CD4-positive, alpha-beta T cell (primary cell): ENCODE data around the gene LRRC47. TPM values are rescaled to one million over a fixed set of nuclear protein-coding genes. Genes with fewer than 3 reads are reported as not detected.

Source experiments
- ATAC-seq: fragments of 200-7000 bp; cut with Tn5 transposase; one replicate; pipeline ENCODE4 v1.10.0; 2022; ENCODE audit warnings: mild to moderate bottlenecking; ENCODE audit not compliant: poor library complexity
- CTCF ChIA-PET: fragments of 350-600 bp; sonication (Branson Sonifier 250); formaldehyde crosslinking; loops from one replicate; lab custom pipeline; 2021; ENCODE audit warnings: antibody characterized with exemption, inconsistent platforms; lab: Charles Lee
- POLR2A ChIA-PET: fragments of 350-600 bp; sonication (Branson Sonifier 250); formaldehyde crosslinking; loops from one replicate; lab custom pipeline; 2021; ENCODE audit warnings: antibody characterized with exemption, inconsistent platforms; lab: Charles Lee
- DNase-seq, 14 experiments: peaks; one replicate each; pipeline ENCODE4 v3.0.0-alpha.2; 2013 to 2020; ENCODE audit warnings: mixed read lengths in 2 of 14
- H3K27ac ChIP-seq, 2 donors: one replicate each; pipeline versions ENCODE4 v1.5.1 to v1.7.0; 2013; ENCODE audit warnings: low read length in 2 of 2, low read depth in 1 of 2, mild to moderate bottlenecking in 1 of 2
- H3K27me3 ChIP-seq, 2 experiments: 1 replicate in 1 of 2; 2 replicates in 1 of 2; pipeline versions ENCODE4 v1.6.1 to v1.7.0; 2013; ENCODE audit warnings: low read length in 2 of 2, control low read depth in 1 of 2, mild to moderate bottlenecking in 1 of 2, moderate library complexity in 1 of 2; ENCODE audit not compliant: insufficient read depth in 2 of 2, control insufficient read depth in 1 of 2
- H3K36me3 ChIP-seq: one replicate; pipeline ENCODE4 v1.6.1; 2013; ENCODE audit warnings: low read length, control low read depth; ENCODE audit not compliant: insufficient read depth
- H3K4me1 ChIP-seq: one replicate; pipeline ENCODE4 v1.6.1; 2013; ENCODE audit warnings: low read length, control low read depth; ENCODE audit not compliant: insufficient read depth
- H3K4me3 ChIP-seq: one replicate; pipeline ENCODE4 v1.5.1; 2013; ENCODE audit warnings: mild to moderate bottlenecking, low read length, moderate library complexity
- H3K9me3 ChIP-seq, 2 experiments: 1 replicate in 1 of 2; 2 replicates in 1 of 2; pipeline versions ENCODE4 v1.6.1 to v1.7.0; 2013; ENCODE audit warnings: low read length in 2 of 2, mild to moderate bottlenecking in 2 of 2, control low read depth in 1 of 2, moderate library complexity in 1 of 2; ENCODE audit not compliant: control insufficient read depth in 1 of 2, insufficient read depth in 1 of 2
- H3K27ac Mint-ChIP-seq: one replicate; pipeline ENCODE4 v1.8.0; 2020; ENCODE audit warnings: mixed read lengths
- H3K27me3 Mint-ChIP-seq: one replicate; pipeline ENCODE4 v1.8.0; 2021; ENCODE audit warnings: mixed read lengths
- H3K36me3 Mint-ChIP-seq: one replicate; pipeline ENCODE4 v1.8.0; 2021; ENCODE audit warnings: low read depth, mixed read lengths
- H3K4me1 Mint-ChIP-seq: one replicate; pipeline ENCODE4 v1.8.0; 2021; ENCODE audit warnings: low read depth, mixed read lengths
- H3K4me3 Mint-ChIP-seq: one replicate; pipeline ENCODE4 v1.8.0; 2020; ENCODE audit warnings: mild to moderate bottlenecking, mixed read lengths
- H3K9me3 Mint-ChIP-seq: one replicate; pipeline ENCODE4 v1.8.0; 2020; ENCODE audit warnings: mixed read lengths
- intact Hi-C, 2 experiments: fragments of 100-400 bp; cut with DNase I in 1 of 2; cut with micrococcal nuclease in 1 of 2; formaldehyde crosslinking; loops; one replicate each; pipeline versions ENCODE4 v1.15.1 to v1.9.0; 2023 to 2025; cut with DNase I, micrococcal nuclease
- total RNA-seq, 174 experiments: library from RNA in 2 of 174; stranded (reverse) in 2 of 174; gene quantifications; one replicate each; pipeline ENCODE4 v1.2.3 and lab custom pipeline; 2021 to 2026
- TF ChIP-seq, protein P1 (sequence below): fragments of 200-600 bp; IDR thresholded peaks from one replicate; pipeline ENCODE4 v1.8.0; 2022; ENCODE audit warnings: antibody characterized with exemption, mild to moderate bottlenecking

Gene LRRC47
- total RNA-seq, 2 experiments from 2014 or later, result 30.1 to 32.0 TPM

DNA sequence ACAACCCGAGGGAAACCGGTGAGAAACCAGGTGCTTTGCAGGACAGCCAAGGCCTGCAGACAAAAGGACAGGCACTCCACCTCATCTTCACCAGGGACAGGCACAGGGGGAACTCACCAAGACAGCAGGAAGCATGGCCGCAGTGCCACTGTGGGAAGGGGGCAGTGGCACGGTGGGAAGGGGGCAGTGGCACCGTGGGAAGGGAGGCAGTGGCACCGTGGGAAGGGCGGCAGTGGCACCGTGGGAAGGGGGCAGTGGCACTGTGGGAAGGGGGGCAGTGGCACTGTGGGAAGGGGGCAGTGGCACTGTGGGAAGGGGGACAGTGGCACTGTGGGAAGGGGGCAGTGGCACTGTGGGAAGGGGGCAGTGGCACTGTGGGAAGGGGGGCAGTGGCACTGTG lies 28.4 kb upstream of the LRRC47 start:
- peaks cover 72% of the 10 kb centered on the region for H3K36me3 ChIP-seq
- ChIA-PET POLR2A (no interaction called here), CTCF (no interaction called here)
- no peaks in the 10 kb centered on the region for H3K4me1 ChIP-seq
- peaks cover 86% of the 10 kb centered on the region for H3K36me3 Mint-ChIP-seq
- H3K9me3 ChIP-seq, result no peaks in the 10 kb centered on the region
- H3K4me3 Mint-ChIP-seq, result no peak overlapping the region
- ATAC-seq (no peak), DNase-seq (no peak)
- intact Hi-C loops, result no loop called here
- no peak overlapping the region for H3K4me3 ChIP-seq
- H3K9me3 Mint-ChIP-seq, result no peaks in the 10 kb centered on the region
- TF ChIP-seq, protein P1, sequence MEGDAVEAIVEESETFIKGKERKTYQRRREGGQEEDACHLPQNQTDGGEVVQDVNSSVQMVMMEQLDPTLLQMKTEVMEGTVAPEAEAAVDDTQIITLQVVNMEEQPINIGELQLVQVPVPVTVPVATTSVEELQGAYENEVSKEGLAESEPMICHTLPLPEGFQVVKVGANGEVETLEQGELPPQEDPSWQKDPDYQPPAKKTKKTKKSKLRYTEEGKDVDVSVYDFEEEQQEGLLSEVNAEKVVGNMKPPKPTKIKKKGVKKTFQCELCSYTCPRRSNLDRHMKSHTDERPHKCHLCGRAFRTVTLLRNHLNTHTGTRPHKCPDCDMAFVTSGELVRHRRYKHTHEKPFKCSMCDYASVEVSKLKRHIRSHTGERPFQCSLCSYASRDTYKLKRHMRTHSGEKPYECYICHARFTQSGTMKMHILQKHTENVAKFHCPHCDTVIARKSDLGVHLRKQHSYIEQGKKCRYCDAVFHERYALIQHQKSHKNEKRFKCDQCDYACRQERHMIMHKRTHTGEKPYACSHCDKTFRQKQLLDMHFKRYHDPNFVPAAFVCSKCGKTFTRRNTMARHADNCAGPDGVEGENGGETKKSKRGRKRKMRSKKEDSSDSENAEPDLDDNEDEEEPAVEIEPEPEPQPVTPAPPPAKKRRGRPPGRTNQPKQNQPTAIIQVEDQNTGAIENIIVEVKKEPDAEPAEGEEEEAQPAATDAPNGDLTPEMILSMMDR, result no peak
- no peaks in the 10 kb centered on the region for H3K27me3 Mint-ChIP-seq
- no peak overlapping the region for H3K27ac ChIP-seq
- H3K27ac Mint-ChIP-seq, result no peak overlapping the region
- H3K4me1 Mint-ChIP-seq, result no peaks in the 10 kb centered on the region
- no peaks in the 10 kb centered on the region for H3K27me3 ChIP-seq

- H3K4me1 ChIP-seq, result no peaks in the 10 kb centered on the region
- no peak overlapping the region for H3K4me3 ChIP-seq
- no peaks in the 10 kb centered on the region for H3K9me3 ChIP-seq
- no peak for DNase-seq
- Mint-ChIP-seq H3K9me3 (no peaks in the 10 kb centered on the region), H3K27ac (no peak overlapping the region), H3K36me3 (peaks cover 69% of the 10 kb centered on the region), H3K4me3 (no peak overlapping the region), H3K27me3 (no peaks in the 10 kb centered on the region), H3K4me1 (no peaks in the 10 kb centered on the region)
- no peak overlapping the region for H3K27ac ChIP-seq
- CTCF ChIA-PET, result no interaction called here
- no peaks in the 10 kb centered on the region for H3K27me3 ChIP-seq
- intact Hi-C loops, result no loop called here
- POLR2A ChIA-PET, result no interaction called here
- peaks cover 58% of the 10 kb centered on the region for H3K36me3 ChIP-seq
- TF ChIP-seq, protein P1, result no peak
- ATAC-seq, result no peak
Measured at GRCh38 chr1:3822421-3822820, 26.1 kb upstream of the LRRC47 start.

DNA sequence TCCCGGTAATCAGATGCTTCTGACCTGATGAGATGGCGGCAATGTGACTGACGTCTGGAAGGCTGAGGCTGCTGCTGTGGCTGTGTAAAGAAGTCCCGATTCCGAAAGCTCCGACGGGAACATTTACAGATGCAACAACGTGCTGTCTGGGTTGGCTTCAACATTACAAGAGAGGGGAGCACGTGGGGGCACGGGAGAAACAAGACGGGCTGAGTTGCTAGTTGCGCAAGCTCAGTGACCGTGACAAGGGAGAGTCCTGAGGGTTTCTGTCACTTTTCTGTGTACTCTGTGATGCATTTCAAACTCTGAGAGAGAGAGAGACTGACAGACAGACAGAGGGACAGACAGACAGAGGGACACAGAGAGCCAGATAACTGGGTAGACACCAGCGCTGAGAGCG lies 25.6 kb upstream of the LRRC47 start:
- Histone ChIP-seq H3K27ac (no peak overlapping the region), H3K9me3 (no peaks in the 10 kb centered on the region), H3K4me3 (no peak overlapping the region), H3K27me3 (no peaks in the 10 kb centered on the region), H3K4me1 (no peaks in the 10 kb centered on the region), H3K36me3 (peaks cover 55% of the 10 kb centered on the region)
- Mint-ChIP-seq H3K4me3 (no peak overlapping the region), H3K27ac (no peak overlapping the region), H3K9me3 (no peaks in the 10 kb centered on the region), H3K4me1 (no peaks in the 10 kb centered on the region), H3K27me3 (no peaks in the 10 kb centered on the region), H3K36me3 (peaks cover 66% of the 10 kb centered on the region)
- no peak for DNase-seq
- CTCF ChIA-PET, result no interaction called here
- POLR2A ChIA-PET, result no interaction called here
- TF ChIP-seq, protein P1, result no peak
- intact Hi-C loops, result no loop called here
- no peak for ATAC-seq
